Hippocampal formation (tissue), 2 donors: ENCODE measurements around the gene RALGAPA1.
"Not testable (repeated sequence)": the region's sequence is repeated elsewhere in the genome, so short reads cannot be mapped to it uniquely, and the experiment has no call there.

Experiments used
- DNase-seq, 2 donors: peaks; one replicate each; lab custom pipeline; 2025; lab: John Stamatoyannopoulos, UW

The RALGAPA1 gene

DNA sequence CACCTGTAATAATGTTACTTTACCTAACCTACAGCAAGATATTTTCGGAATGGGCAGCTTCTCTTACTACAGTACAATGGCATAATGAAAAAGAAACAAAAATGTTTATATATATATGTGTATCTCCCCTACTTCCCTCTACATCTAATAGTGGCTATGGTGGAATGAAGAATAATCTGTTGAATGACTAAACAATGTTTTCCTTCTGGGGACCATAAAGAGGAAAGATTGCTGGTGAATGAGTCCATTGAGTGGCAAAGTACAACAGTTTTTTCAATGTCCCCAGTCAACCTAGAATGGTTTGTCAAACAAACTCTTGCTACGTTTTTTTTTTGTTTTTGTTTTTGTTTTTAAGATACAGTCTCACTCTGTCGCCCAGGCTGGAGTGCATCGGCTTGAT lies 47.2 kb downstream of the RALGAPA1 start:
- DNase-seq = no peak

- DNase-seq = no peak
Measured at GRCh38 chr14:35760143-35760542, 49.0 kb downstream of the RALGAPA1 start.

DNA sequence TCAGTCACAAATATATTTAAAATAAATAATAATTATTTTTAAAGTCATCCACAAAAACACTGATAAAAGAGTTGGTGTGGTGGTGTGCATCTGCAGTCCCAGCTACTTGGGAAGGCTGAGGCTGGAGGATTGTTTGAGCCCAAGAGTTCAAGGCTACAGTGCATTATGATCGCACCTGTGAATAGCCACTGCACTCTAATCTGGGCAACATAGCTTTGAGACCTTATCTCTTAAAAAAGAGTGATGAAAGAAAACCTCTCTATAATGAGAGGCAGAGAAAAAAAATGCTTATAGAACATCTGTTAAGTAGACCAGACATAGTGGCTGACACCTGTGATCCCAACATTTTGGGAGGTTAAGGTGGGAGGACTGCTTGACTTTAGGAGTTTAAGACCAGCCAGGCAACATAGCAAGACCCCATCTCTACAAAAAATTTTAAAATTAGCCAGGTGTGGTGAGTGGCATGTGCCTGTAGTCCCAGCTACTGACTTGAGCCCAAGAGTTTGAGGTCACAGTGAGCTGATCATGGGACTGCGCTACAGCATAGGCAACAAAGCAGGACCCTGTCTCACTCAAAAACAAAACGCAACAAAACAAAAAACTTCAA lies 50.5 kb downstream of the RALGAPA1 start:
- DNase-seq = no peak

GRCh38 chr14:35754671-35755070 lies 54.4 kb downstream of the RALGAPA1 start:
- DNase-seq = no peak

DNA sequence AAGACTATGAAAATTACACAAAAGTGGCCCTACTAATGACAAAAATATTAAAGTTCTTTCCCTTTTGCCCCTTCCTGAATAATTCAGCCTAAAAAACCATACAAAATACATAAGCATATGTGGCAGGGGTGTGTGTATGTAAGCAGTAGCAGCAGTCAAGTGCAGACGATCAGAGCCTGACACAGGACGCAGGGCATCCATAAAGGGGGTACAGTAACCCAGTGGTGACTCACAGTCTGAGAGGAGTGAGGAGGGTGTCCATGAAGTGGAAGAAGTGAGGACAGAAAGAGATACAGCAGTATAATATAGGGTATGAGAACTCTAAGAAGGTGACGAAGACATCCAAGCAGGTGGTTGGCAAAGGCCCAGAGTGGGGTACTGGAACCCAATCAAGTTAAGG lies 56.7 kb downstream of the RALGAPA1 start:
- DNase-seq = no peak

DNA sequence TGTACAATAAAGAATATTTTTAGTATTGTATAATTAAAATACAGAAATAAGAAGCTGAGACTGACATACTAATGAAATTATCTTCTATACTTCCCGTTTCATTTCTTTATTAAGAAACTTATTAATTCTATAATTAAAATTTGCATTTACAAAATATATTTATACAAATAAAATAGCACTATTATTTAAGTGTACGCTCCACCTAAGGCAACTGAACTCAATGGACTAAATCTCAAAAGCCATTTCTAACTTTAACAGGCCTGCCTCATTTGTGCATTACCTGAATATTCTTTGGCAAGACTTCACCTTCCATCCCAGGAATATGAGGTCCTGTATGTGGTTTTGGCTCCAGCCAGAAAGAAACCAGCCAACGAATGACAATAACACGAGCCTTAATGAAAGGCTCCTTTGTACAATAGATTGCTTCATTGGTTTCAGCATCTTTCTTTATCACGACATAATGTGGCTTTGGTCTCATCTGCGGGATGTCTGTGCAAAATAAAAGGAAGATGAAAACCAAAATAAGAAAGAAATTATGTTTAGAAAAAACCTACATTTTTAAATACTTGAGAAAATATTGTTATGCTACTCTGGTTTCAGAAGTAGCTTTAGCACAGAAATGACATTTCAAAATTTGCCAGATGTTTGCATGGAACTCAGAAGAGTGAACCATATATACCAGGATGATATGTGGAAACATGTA lies 58.7 kb downstream of the RALGAPA1 start:
- no peak for DNase-seq

GRCh38 chr14:35747379-35747778 lies 61.7 kb downstream of the RALGAPA1 start:
- DNase-seq = no peak

GRCh38 chr14:35742442-35742841 lies 66.7 kb downstream of the RALGAPA1 start:
- DNase-seq = no peak

- no peak for DNase-seq
Measured at GRCh38 chr14:35742032-35742371, 67.1 kb downstream of the RALGAPA1 start.

DNA sequence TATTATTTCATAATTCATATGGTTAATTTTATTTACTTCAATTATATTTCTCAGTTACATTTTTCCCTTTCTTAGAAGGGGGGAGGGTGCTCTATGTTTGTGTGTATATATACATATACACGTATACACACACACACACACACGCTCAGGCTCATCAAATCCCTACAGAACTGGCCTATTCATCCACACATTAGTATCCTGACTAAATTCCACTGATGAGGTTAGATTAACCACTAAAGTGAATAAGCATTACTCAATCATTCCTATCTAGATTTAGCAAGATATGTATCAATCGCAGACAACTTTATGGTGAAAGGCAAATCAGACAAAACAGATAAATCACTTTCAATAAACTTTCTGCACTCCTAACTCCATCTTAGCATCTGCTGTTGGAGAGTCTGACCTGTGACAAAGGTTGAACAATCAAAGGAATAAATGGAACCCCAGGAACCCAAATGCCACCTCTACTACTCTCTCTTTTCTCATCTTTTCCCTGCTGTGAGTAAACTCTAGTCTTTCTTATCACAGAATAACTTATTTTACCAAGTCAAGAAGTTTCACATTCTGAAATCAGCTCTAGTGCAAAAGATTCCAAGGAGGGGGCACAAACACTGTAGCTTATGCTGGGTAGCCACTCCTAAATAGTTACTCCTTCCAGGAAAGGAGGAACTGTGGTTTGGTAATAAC lies 67.6 kb downstream of the RALGAPA1 start:
- no peak for DNase-seq

GRCh38 chr14:35740215-35740614 lies 68.9 kb downstream of the RALGAPA1 start:
- DNase-seq = no peak

DNA sequence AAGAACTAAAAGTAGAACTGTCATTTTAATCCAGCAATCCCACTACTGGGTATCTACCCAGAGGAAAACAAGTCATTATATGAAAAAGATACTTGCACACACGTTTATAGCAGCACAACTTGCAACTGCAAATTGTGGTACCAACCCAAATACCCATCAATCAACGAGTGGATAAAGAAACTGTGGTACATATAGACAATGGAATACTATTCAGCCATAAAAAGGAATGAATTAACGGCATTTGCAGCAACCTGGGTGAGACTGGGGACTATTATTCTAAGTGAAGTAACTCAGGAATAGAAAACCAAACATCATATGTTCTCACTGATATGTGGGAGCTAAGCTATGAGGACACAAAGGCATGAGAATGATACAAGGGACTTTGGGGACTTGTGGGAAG lies 73.9 kb downstream of the RALGAPA1 start:
- DNase-seq = not testable (repeated sequence)

DNA sequence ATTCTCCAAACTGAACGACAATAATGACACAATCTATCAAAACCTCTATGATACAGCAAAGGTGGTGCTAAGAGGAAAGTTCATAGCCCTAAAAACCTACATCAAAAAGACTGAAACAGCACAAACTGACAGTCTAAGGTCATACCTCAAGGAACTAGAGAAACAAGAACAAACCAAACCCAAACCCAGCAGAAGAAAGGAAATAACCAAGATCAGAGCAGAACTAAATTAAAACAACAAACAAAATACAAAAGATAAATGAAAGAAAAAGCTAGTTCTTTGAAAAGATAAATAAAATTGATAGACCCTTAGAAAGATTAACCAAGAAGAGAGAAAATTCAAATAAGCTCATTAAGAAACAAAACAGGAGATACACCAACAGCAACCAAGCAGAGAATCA lies 75.6 kb downstream of the RALGAPA1 start:
- not testable (repeated sequence) for DNase-seq

DNA sequence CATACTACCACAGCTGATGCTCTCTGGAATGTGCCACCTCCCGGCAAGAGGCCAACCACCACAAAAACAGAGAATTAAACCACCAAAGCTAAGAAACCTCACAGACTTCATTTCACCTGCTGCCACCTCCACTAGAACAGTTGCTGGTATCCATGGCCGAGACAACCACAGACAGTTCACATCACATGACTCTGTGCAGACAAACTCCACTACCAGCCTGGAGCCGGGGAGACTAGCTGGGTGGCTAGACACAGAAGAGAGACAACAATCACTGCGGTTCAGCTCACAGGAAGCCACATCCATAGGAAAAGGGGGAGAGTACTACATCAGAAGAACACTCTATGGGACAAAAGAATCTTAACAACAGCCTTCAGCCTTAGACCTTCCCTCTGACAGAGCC lies 78.2 kb downstream of the RALGAPA1 start:
- DNase-seq = no peak

- DNase-seq = no peak
Measured at GRCh38 chr14:35727764-35728163, 81.3 kb downstream of the RALGAPA1 start.

DNA sequence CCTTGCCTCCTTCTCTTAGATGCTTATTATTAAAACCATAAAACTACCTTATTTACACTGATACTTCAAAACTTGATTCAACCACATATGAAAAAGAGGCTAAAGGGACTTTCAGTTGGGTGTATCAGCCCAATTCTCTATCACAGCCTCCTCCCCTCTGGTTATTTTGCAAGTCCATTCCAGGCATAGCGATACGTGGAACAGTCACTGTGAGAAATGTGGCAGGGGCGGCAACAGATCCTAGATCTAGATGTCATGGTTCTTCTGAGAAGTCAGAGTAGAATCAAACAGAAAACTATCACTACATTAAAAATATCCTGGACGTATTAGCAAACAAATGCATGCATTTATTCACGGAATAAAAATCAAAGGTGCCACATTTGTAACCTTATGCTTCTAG lies 83.2 kb downstream of the RALGAPA1 start:
- DNase-seq = no peak

DNA sequence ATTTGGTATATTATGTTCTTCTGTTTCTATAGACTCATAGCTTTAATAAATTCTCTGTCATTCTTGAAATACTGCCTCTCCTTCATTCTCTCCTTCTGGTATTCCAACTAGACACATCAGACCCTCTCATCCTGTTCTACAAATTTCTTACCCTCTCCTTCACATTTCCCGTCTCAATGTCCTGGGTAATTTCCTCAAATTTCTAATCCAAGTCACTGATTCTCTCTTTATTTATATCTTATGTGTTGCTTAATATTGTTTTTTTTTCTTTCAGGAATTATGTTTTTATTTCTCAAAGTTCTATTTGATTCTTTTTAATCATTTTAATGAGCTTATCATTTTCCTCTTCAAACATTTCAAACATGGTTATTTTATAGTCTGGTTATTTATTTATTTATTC lies 94.0 kb downstream of the RALGAPA1 start:
- no peak for DNase-seq

GRCh38 chr14:35712466-35712865 lies 96.6 kb downstream of the RALGAPA1 start:
- DNase-seq = no peak

GRCh38 chr14:35708062-35708461 lies 101.0 kb downstream of the RALGAPA1 start:
- DNase-seq = no peak

GRCh38 chr14:35705636-35706035 lies 103.5 kb downstream of the RALGAPA1 start:
- DNase-seq = no peak

DNA sequence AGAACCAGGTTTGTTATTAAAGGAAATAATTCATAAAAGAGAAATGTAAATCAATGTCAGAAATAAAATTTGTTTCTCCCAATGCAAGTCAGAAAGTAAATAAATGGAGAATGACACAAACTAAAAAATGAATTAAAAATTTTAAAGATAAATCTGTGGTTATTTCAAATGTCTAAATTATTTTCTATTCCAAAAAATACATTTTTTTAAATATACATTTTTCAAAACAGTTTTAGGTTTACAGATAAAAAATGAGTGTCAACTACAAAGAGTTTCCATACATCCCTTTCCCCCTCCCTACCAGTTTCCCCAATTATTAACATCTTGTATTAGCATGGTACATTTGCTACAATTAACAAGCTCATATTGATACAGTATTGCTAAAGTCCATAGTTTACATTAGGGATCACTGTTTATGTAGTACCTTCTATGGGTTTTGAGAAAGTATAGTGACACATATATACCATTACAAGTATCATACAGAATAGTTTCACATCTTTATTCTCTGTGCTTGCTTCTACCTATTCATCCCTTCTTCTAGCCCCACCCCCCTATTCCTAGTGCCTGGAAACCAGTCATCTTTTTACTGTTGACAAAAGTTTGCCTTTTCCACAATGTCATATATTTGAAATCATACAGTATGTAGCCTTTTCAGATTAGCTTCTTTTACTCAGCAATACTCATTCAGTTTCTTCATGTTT lies 104.2 kb downstream of the RALGAPA1 start:
- DNase-seq = no peak

GRCh38 chr14:35701531-35701930 lies 107.6 kb downstream of the RALGAPA1 start:
- no peak for DNase-seq
